ENCODE data around the gene ZNF74. TPM values are rescaled to one million over a fixed set of nuclear protein-coding genes. Genes with fewer than 3 reads are reported as not detected.

ZNF74 gene
- total and polyA plus RNA-seq, 12 donors, result 1.4 to 6.7 (median 4.4) TPM

DNA sequence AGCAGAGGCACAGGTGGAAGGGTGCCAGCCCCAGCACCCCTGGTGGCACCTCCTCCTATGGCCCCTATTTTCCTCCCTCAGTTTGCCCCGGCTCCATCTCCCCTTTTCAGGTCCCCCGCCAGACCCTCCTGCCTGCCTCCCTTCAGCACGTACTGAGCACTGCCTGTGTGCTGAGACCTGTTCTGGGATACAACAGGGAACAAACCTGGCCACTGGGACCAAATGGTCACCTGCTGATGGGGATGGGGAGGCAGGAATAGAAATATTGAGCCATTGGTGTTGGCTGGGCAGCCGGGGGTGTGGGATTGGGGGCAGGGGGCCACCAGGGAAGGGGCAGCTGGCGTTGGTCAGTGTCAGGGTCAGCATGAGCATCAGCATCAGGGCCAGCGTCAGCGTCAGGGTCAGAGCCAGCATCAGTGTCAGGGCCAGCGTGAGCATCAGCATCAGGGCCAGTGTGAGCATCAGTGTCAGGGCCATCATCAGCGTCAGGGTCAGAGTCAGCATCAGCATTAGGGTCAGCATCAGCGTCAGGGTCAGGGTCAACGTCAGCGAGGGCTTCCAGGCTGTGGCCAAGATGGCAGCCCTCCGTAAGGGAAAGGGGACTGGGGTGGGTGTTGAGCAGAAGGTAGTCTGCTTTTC, 7.5 kb downstream of the ZNF74 start:
- Histone ChIP-seq H3K4me3 (no peak overlapping the region), H3K36me3 (peaks cover 0 to 47% (median 16%) of the 10 kb centered on the region in 9 donors), H3K4me1 (peaks cover 0 to 5% (median 3%) of the 10 kb centered on the region in 9 donors), H3K9me3 (no peaks in the 10 kb centered on the region), H3K27ac (no peak overlapping the region), H3K27me3 (no peaks in the 10 kb centered on the region)
- no peak for DNase-seq
- TF ChIP-seq, protein P1, sequence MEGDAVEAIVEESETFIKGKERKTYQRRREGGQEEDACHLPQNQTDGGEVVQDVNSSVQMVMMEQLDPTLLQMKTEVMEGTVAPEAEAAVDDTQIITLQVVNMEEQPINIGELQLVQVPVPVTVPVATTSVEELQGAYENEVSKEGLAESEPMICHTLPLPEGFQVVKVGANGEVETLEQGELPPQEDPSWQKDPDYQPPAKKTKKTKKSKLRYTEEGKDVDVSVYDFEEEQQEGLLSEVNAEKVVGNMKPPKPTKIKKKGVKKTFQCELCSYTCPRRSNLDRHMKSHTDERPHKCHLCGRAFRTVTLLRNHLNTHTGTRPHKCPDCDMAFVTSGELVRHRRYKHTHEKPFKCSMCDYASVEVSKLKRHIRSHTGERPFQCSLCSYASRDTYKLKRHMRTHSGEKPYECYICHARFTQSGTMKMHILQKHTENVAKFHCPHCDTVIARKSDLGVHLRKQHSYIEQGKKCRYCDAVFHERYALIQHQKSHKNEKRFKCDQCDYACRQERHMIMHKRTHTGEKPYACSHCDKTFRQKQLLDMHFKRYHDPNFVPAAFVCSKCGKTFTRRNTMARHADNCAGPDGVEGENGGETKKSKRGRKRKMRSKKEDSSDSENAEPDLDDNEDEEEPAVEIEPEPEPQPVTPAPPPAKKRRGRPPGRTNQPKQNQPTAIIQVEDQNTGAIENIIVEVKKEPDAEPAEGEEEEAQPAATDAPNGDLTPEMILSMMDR (IDR thresholded peaks at IDR 0.05), result no peak
- WGBS, 2 donors, result 94 to 95% methylated on average over 13 of the region's 13 CpGs
- intact Hi-C loops (cut with DNase I), result no loop called here
- no peak for ATAC-seq

DNA sequence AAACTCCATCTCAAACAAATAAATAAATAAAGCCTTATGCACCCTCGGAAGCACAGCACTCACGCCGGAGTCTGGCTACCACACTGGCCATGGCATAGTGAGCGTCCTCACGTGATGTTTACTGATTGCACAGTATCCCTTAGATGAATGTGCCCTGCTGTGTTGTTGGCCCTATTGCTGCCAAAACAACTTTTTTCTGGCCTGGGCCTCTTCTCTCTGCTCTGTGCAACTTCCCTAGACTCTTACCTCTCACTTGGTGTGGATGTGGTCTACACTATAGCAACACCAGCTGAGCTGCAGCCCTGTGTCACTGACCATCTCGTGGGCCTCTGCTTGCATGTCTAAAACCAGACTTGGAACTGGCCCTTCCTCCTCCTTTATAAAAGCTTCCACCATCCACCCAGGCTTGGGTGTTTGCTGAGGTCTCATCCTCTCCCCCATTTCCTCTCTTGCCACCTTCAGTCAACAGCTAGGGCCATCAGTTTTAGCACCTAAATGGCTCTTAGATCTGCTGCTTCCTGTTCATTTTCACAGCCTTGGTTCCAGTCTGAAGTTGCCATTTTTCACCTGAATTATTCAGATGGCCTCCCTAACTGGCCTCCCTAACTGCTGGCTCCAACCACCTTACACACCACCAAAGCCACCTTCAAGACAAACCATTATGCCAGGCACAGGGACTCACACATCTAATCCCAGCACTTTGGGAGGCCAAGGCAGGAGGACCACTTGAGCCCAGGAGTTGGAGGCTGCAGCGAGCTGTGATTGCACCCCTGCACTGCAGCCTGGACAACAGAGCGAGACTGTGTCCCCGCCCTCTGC, 9.2 kb downstream of the ZNF74 start:
- intact Hi-C loops (cut with DNase I), result no loop called here
- TF ChIP-seq, protein P1 (IDR thresholded peaks at IDR 0.05), result no peak
- Histone ChIP-seq H3K27me3 (no peaks in the 10 kb centered on the region), H3K27ac (peak overlapping the region in 1 of 10 donors; percentile 1), H3K4me1 (no peaks in the 10 kb centered on the region), H3K4me3 (no peak overlapping the region), H3K9me3 (no peaks in the 10 kb centered on the region), H3K36me3 (peaks cover 0 to 63% (median 20%) of the 10 kb centered on the region in 9 donors)
- ATAC-seq (peak in 1 of 8 donors; percentile 14), DNase-seq (no peak)
- WGBS, 2 donors, result 95% methylated on average over 9 of the region's 9 CpGs

DNA sequence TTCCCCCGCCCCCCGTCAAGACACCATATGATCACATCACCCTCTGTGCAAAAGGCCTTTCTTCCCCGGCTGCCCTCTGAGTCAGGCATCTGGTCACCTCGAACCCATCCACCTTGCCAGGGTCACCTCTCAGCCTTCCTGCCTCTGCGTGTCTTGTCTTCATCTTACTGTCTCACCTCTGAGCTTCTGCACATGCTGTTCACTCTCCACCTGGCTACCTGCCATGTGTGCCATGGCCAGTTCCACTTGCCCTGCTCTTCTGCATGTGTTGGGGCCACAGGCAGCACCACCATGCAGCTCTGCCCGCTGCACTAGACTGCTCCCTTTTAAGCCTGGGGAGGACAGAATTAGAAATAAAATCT, 9.8 kb downstream of the ZNF74 start:
- intact Hi-C loops (cut with DNase I), result no loop called here
- Histone ChIP-seq H3K4me3 (no peak overlapping the region), H3K27me3 (no peaks in the 10 kb centered on the region), H3K9me3 (no peaks in the 10 kb centered on the region), H3K36me3 (peaks cover 0 to 66% (median 20%) of the 10 kb centered on the region in 9 donors), H3K27ac (peak overlapping the region in 1 of 10 donors; percentile 1), H3K4me1 (no peaks in the 10 kb centered on the region)
- TF ChIP-seq, protein P1 (IDR thresholded peaks at IDR 0.05), result no peak
- WGBS, 2 donors, result 93 to 98% methylated on average over 6 of the region's 6 CpGs
- ATAC-seq (no peak), DNase-seq (no peak)

DNA sequence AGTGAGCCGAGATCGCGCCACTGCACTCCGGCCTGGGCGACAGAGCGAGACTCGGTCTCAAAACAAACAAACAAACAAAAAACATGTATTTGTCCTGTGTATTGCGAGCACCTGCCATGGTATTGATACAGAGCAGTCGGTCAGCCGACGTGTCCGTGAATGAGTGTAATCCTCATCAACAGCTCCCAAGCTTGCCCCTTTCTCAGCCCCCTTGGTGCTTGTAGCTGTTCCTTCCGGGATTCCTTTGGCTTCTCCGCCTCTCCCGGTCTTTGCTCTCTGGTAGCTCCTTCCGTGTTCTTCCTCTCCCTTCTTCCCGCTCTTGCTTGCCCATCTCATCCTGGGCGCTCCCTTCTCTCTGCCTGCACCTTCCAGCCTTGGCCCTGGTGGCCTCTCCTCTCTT, 10.9 kb downstream of the ZNF74 start:
- intact Hi-C loops (cut with DNase I), result no loop called here
- H3K27me3 ChIP-seq, result no peaks in the 10 kb centered on the region
- 96 to 97% methylated on average over 18 of the region's 18 CpGs for WGBS, 2 donors
- DNase-seq (no peak), ATAC-seq (no peak)
- H3K9me3 ChIP-seq, result no peaks in the 10 kb centered on the region
- no peak overlapping the region for H3K4me3 ChIP-seq
- H3K36me3 ChIP-seq, result peaks cover 0 to 66% (median 20%) of the 10 kb centered on the region in 9 donors
- H3K4me1 ChIP-seq, result no peaks in the 10 kb centered on the region
- H3K27ac ChIP-seq, result no peak overlapping the region
- TF ChIP-seq, protein P1 (IDR thresholded peaks at IDR 0.05), result no peak
